HepG2 (cell line): Measurements from ENCODE around the gene PLK5. TPM values are rescaled to one million over a fixed set of nuclear protein-coding genes. Genes with fewer than 3 reads are reported as not detected.

ENCODE experiments used
- CHCHD3 ChIP-seq: sonication (generic); formaldehyde crosslinking; IDR thresholded peaks from 2 replicates; pipeline ENCODE4 v1.8.0; 2022; ENCODE audit warnings: mild to moderate bottlenecking, missing genetic modification reagents, moderate library complexity
- ELF1 ChIP-seq: sonication (generic); formaldehyde crosslinking; IDR thresholded peaks from 2 replicates; pipeline ENCODE4 v1.4.0; 2020; ENCODE audit warnings: missing genetic modification reagents
- FOSL2 ChIP-seq: sonication (generic); formaldehyde crosslinking; IDR thresholded peaks from 2 replicates; pipeline ENCODE4 v1.4.0; 2020; ENCODE audit warnings: missing genetic modification reagents
- GATAD1 ChIP-seq: IDR thresholded peaks from 2 replicates; pipeline ENCODE4 v1.6.1; 2016; ENCODE audit warnings: missing genetic modification reagents, missing compliant biosample characterization
- HDAC2 ChIP-seq: sonication (generic); formaldehyde crosslinking; IDR thresholded peaks from 2 replicates; pipeline ENCODE4 v1.4.0; 2020; ENCODE audit warnings: missing genetic modification reagents
- NONO ChIP-seq, 2 experiments: fragments of 450-650 bp in 1 of 2; sonication (generic) in 1 of 2; formaldehyde crosslinking in 1 of 2; IDR thresholded peaks in 1 of 2; conservative IDR thresholded peaks in 1 of 2; 2 replicates each; pipeline versions ENCODE4 v1.6.1 to v1.8.0; 2017 to 2022; ENCODE audit warnings: mild to moderate bottlenecking in 1 of 2, missing genetic modification reagents in 1 of 2, moderate library complexity in 1 of 2
- REPIN1 ChIP-seq: sonication (generic); formaldehyde crosslinking; IDR thresholded peaks from 2 replicates; pipeline ENCODE4 v1.8.0; 2022; ENCODE audit warnings: missing genetic modification reagents, low read depth, mild to moderate bottlenecking, borderline replicate concordance
- TBX2 ChIP-seq: sonication (generic); formaldehyde crosslinking; IDR thresholded peaks from 2 replicates; pipeline ENCODE4 v1.5.0; 2020; ENCODE audit warnings: missing genetic modification reagents, mild to moderate bottlenecking, borderline replicate concordance
- YEATS4 ChIP-seq: sonication (generic); formaldehyde crosslinking; IDR thresholded peaks from 2 replicates; pipeline ENCODE4 v1.4.0; 2020; ENCODE audit warnings: missing genetic modification reagents, borderline replicate concordance
- ZFP37 ChIP-seq: sonication (generic); formaldehyde crosslinking; IDR thresholded peaks from 2 replicates; pipeline ENCODE4 v1.4.0; 2020; ENCODE audit warnings: missing genetic modification reagents, borderline replicate concordance
- ZFY ChIP-seq: sonication (generic); formaldehyde crosslinking; IDR thresholded peaks from 2 replicates; pipeline ENCODE4 v1.4.0; 2020; ENCODE audit warnings: missing genetic modification reagents
- ZNF138 ChIP-seq: sonication (generic); formaldehyde crosslinking; IDR thresholded peaks from 2 replicates; pipeline ENCODE4 v1.5.0; 2020; ENCODE audit warnings: mild to moderate bottlenecking, low read depth, missing genetic modification reagents
- ZNF563 ChIP-seq: sonication (generic); formaldehyde crosslinking; IDR thresholded peaks from 2 replicates; pipeline ENCODE4 v1.8.0; 2022; ENCODE audit warnings: mild to moderate bottlenecking, moderate library complexity, missing genetic modification reagents
- ZNF570 ChIP-seq: sonication (generic); formaldehyde crosslinking; IDR thresholded peaks from 2 replicates; pipeline ENCODE4 v1.4.0; 2020; ENCODE audit warnings: mild to moderate bottlenecking, missing genetic modification reagents, borderline replicate concordance
- ZSCAN25 ChIP-seq: sonication (generic); formaldehyde crosslinking; IDR thresholded peaks from 2 replicates; pipeline ENCODE4 v1.8.0; 2022; ENCODE audit warnings: mild to moderate bottlenecking, missing genetic modification reagents
- polyA plus RNA-seq, 8 experiments: library from polyadenylated mRNA; depleted of rRNA in 3 of 8; stranded (reverse) in 7 of 8; unstranded in 1 of 8; fragments of >200 nt; fragmentation: Illumina TruSeq in 4 of 8; extraction: Trizol in 4 of 8; gene quantifications; 2 replicates each; pipeline versions ENCODE4 v1.2.1 to v1.2.3, GENCODE V29; 2011 to 2016; ENCODE audit warnings: low read depth in 4 of 8, missing spikeins in 1 of 8, mixed read lengths in 1 of 8; ENCODE audit not compliant: insufficient read depth in 1 of 8
- total RNA-seq, 5 experiments: library from RNA; depleted of rRNA; stranded (reverse); fragments of >200 nt; fragmentation: Illumina TruSeq; extraction: Trizol; gene quantifications; 2 replicates each; pipeline ENCODE4 v1.2.3, GENCODE V29; 2016; ENCODE audit warnings: low read depth in 1 of 5
- TF ChIP-seq, protein P1 (sequence below): sonication (generic); formaldehyde crosslinking; conservative IDR thresholded peaks from 2 replicates; pipeline ENCODE4 v1.5.0; 2020; ENCODE audit warnings: missing genetic modification reagents
- TF ChIP-seq, protein P2 (sequence below): sonication (generic); formaldehyde crosslinking; IDR thresholded peaks from 2 replicates; pipeline ENCODE4 v1.8.1; 2023; ENCODE audit warnings: missing genetic modification reagents, inconsistent platforms, borderline replicate concordance
- TF ChIP-seq, protein P3 (sequence below): sonication (generic); formaldehyde crosslinking; IDR thresholded peaks from 2 replicates; pipeline ENCODE4 v1.5.1; 2020; ENCODE audit warnings: missing genetic modification reagents, mild to moderate bottlenecking, borderline replicate concordance
- TF ChIP-seq, protein P4 (sequence below): IDR thresholded peaks from 2 replicates; pipeline ENCODE4 v1.6.1; 2016; ENCODE audit warnings: missing biosample characterization, missing genetic modification reagents, low read depth
- TF ChIP-seq, protein P5 (sequence below): IDR thresholded peaks from 2 replicates; pipeline ENCODE4 v1.6.1; 2012; ENCODE audit warnings: low read length, improper control_type of control experiment

PLK5 gene
- total and polyA plus RNA-seq, 2 of the 13 experiments (the other 11 are each of a cell fraction or from before 2014, with no cell fraction given) = not detected

DNA sequence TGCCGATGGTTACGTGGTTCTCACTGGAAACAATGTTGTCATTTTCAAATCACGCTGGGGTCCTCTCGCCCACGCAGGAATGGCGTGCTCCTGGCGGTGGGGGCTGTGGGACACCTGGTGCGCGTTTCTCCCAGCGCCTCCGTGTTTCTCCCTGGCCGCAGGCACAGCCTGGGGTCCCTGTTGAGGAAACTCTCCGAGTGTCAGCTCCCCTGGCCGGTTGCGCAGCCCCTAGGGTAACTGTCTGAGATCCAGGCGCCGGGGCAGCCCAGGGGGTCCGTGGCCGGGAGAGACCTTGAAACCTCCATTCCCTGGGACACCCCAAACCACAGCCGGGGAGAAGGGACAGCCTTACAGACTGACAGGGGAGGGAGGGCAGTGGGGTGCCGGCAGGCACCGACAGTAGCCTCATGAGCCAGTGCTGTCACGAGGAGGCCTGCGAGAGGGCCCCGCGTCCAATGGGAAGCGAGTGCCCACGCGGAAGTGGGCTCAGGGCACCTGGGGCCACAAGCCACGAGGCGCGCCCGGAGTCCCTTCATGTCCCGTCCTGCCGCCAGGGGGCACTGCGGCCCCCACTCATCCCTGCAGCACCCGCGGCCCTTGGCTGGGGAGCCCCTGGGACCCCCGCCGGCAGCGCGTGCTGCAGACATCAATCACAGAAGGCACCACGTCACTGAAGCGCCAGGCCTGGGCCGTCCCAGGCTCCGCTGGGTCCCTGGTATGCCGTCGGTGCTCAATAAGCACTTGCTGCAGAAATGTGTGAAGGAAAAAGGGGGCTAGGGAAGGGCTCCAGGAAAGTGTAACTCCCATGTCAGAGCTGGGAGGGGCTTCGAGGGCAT is 20.6 kb upstream of the PLK5 start (continued):
- TF ChIP-seq, protein P1, sequence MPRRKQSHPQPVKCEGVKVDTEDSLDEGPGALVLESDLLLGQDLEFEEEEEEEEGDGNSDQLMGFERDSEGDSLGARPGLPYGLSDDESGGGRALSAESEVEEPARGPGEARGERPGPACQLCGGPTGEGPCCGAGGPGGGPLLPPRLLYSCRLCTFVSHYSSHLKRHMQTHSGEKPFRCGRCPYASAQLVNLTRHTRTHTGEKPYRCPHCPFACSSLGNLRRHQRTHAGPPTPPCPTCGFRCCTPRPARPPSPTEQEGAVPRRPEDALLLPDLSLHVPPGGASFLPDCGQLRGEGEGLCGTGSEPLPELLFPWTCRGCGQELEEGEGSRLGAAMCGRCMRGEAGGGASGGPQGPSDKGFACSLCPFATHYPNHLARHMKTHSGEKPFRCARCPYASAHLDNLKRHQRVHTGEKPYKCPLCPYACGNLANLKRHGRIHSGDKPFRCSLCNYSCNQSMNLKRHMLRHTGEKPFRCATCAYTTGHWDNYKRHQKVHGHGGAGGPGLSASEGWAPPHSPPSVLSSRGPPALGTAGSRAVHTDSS = no peak
- TF ChIP-seq, protein P2, sequence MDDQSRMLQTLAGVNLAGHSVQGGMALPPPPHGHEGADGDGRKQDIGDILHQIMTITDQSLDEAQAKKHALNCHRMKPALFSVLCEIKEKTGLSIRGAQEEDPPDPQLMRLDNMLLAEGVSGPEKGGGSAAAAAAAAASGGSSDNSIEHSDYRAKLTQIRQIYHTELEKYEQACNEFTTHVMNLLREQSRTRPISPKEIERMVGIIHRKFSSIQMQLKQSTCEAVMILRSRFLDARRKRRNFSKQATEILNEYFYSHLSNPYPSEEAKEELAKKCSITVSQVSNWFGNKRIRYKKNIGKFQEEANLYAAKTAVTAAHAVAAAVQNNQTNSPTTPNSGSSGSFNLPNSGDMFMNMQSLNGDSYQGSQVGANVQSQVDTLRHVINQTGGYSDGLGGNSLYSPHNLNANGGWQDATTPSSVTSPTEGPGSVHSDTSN (CRISPR knock-in tag) = no peak
- peak; percentile 72 for TF ChIP-seq ELF1 (CRISPR knock-in tag)
- TF ChIP-seq, protein P3, sequence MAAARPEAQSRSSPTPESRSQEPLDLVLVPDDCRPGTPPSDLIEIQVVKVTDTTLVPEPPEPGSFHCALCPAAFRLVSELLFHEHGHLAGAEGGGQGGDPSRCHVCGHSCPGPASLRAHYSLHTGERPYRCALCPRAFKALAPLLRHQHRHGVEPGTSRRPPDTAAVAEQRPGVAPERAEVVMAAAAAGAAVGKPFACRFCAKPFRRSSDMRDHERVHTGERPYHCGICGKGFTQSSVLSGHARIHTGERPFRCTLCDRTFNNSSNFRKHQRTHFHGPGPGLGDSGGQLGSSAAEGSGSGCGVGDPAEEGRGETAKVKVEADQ (CRISPR knock-in tag) = no peak
- TF ChIP-seq ZNF563 = peak; percentile 59; the same call in 1 of the 2 replicates
- TF ChIP-seq ZNF138 = no peak
- TF ChIP-seq, protein P4, sequence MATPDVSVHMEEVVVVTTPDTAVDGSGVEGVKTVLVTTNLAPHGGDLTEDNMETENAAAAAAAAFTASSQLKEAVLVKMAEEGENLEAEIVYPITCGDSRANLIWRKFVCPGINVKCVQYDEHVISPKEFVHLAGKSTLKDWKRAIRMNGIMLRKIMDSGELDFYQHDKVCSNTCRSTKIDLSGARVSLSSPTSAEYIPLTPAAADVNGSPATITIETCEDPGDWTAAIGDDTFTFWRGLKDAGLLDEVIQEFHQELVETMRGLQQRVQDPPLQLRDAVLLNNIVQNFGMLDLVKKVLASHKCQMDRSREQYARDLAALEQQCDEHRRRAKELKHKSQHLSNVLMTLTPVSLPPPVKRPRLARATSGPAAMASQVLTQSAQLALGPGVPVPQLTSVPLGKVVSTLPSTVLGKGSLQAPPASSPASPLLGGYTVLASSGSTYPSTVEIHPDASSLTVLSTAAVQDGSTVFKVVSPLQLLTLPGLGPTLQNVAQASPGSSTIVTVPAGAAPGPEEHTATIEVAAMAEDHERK (CRISPR knock-in tag) = no peak
- no peak for TF ChIP-seq NONO (IDR thresholded peaks at IDR 0.05)
- no peak for TF ChIP-seq NONO (CRISPR knock-in tag; conservative IDR thresholded peaks at IDR 0.05)
- TF ChIP-seq ZNF570 (CRISPR knock-in tag) = no peak
- peak; percentile 61 for TF ChIP-seq YEATS4 (CRISPR knock-in tag)
- TF ChIP-seq ZSCAN25 (CRISPR knock-in tag) = peak; percentile 39; the same call in 1 of the 2 replicates
- TF ChIP-seq CHCHD3 (CRISPR knock-in tag) = no peak
- no peak for TF ChIP-seq REPIN1 (CRISPR knock-in tag)
- TF ChIP-seq TBX2 (CRISPR knock-in tag) = peak; percentile 40; the same call in 1 of the 2 replicates
- 0 out of 2 replicates have a peak, but pooled peaks have one; percentile 6 for TF ChIP-seq FOSL2
- TF ChIP-seq, protein P5, sequence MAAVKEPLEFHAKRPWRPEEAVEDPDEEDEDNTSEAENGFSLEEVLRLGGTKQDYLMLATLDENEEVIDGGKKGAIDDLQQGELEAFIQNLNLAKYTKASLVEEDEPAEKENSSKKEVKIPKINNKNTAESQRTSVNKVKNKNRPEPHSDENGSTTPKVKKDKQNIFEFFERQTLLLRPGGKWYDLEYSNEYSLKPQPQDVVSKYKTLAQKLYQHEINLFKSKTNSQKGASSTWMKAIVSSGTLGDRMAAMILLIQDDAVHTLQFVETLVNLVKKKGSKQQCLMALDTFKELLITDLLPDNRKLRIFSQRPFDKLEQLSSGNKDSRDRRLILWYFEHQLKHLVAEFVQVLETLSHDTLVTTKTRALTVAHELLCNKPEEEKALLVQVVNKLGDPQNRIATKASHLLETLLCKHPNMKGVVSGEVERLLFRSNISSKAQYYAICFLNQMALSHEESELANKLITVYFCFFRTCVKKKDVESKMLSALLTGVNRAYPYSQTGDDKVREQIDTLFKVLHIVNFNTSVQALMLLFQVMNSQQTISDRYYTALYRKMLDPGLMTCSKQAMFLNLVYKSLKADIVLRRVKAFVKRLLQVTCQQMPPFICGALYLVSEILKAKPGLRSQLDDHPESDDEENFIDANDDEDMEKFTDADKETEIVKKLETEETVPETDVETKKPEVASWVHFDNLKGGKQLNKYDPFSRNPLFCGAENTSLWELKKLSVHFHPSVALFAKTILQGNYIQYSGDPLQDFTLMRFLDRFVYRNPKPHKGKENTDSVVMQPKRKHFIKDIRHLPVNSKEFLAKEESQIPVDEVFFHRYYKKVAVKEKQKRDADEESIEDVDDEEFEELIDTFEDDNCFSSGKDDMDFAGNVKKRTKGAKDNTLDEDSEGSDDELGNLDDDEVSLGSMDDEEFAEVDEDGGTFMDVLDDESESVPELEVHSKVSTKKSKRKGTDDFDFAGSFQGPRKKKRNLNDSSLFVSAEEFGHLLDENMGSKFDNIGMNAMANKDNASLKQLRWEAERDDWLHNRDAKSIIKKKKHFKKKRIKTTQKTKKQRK = no peak
- no peak for TF ChIP-seq GATAD1 (CRISPR knock-in tag)
- no peak for TF ChIP-seq ZFP37 (CRISPR knock-in tag)
- TF ChIP-seq ZFY (CRISPR knock-in tag) = peak; percentile 36; the same call in 1 of the 2 replicates
- 0 out of 2 replicates have a peak, but pooled peaks have one; percentile 19 for TF ChIP-seq HDAC2
